Hepatocyte (in vitro differentiated cells): Measurements from ENCODE around the gene SH3TC2.

Source experiments
- EZH2phosphoT487 ChIP-seq: fragments of 200-600 bp; sonication (generic); IDR thresholded peaks from one replicate; pipeline ENCODE4 v1.6.1; 2018; ENCODE audit warnings: antibody characterized with exemption, mild to moderate bottlenecking, low read depth, moderate library complexity; ENCODE audit not compliant: unreplicated experiment, severe bottlenecking
- TF ChIP-seq, protein P1 (sequence below): fragments of 200-600 bp; sonication (generic); IDR thresholded peaks from 2 replicates; pipeline ENCODE4 v1.5.1; 2016; ENCODE audit warnings: antibody characterized with exemption, mild to moderate bottlenecking; ENCODE audit not compliant: poor library complexity

DNA sequence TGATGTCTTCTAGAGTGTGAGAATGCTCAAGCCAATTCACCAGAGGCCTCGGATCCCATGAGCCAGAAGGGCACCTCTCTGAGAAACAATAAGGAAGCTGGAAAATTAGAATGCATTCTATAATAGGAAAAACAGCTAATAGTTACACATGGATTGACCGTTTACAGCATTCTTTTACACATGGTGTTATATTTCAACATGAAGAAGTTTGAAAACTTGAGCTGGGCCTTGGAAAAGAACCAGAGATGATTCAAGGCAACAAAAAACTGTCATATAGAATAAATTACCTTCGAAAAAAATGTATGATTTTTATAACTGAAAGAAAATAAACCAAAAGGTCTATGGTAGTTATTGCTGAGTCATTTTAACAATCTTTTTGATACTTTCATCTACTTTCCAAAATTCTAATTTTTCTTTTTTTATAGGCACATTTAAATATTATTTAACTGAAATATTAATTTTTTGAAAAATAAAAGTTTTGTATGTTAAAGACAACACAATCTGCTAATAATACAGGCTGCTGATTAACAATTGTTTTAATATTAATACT is 6.2 kb downstream of the SH3TC2 start:
- TF ChIP-seq, protein P1, sequence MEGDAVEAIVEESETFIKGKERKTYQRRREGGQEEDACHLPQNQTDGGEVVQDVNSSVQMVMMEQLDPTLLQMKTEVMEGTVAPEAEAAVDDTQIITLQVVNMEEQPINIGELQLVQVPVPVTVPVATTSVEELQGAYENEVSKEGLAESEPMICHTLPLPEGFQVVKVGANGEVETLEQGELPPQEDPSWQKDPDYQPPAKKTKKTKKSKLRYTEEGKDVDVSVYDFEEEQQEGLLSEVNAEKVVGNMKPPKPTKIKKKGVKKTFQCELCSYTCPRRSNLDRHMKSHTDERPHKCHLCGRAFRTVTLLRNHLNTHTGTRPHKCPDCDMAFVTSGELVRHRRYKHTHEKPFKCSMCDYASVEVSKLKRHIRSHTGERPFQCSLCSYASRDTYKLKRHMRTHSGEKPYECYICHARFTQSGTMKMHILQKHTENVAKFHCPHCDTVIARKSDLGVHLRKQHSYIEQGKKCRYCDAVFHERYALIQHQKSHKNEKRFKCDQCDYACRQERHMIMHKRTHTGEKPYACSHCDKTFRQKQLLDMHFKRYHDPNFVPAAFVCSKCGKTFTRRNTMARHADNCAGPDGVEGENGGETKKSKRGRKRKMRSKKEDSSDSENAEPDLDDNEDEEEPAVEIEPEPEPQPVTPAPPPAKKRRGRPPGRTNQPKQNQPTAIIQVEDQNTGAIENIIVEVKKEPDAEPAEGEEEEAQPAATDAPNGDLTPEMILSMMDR = no peak
- no peak for TF ChIP-seq EZH2phosphoT487
